T-helper 22 cell (primary cell): ENCODE results near the gene CS.
A peak's percentile ranks its signal among the peaks of the same experiment; 100 is the strongest.
"Not testable (repeated sequence)": the region's sequence is repeated elsewhere in the genome, so short reads cannot be mapped to it uniquely, and the experiment has no call there.

Experiments
- DNase-seq: peaks from one replicate; pipeline ENCODE4 v3.0.0-alpha.2; 2020; ENCODE audit warnings: low read depth

The CS gene

DNA sequence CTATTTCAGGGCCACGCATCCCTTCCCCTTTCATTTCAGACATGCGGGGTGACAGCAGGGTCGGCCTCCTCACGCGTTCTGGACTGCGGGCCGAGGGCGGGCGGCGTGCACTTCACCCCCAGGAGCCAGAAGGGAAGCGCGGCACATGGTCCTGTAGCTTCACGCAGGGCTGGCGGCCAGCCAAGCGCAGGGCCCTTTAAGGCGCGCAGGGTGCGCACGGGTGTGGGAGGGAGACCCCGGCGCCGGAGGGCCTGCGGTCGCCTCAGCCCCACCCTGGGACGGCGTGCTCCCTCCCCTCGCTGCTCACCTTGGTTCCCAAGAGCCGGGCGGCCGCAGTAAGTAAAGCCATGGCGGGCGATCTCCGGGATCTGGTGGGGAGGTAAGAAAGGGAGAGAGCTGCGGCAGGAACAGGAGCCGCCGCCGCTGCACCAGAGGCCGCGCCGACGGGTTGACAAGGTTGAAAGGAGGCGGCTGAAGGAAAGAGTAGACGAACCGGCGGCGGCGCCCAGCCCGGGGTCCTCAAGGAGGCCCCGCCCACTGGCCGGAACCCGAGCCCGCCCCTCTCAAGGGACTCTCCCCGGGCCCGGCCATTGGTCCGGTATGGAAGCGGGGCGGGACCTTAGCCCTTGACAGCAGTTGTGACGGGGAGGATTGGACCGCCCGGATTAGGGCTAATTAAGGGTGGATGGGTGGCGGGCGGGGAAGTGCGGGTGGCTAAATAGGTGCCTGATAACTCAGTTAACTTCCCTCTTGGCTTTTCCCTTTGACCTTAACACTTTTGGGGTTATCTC is at the start of gene CS:
CS (minus strand) TSS at position 478 of the 791 bp plus-strand sequence; CDS start at position 349, 129 bp downstream.
- DNase-seq: peak; percentile 98

DNA sequence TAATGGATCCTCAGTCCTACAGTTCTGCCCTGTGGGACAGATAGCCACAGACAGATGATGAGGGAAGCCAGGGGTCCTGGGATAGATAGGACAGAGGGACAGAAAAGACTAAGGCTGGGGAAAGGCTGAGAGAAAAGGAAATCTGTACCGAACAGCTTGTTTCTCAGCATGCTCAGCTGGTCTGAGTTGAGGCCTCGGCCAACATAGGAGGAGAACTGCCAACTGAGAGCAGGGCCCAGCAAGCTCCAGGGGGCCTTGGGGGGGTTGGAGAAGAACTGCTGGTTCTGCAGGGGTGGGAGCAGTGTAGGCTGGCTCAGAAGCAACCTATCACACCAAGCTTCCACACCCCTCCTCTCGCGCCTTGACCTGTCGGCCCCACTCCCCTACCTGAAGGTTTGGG is 48.6 kb upstream of the CS start:
- no peak for DNase-seq

DNA sequence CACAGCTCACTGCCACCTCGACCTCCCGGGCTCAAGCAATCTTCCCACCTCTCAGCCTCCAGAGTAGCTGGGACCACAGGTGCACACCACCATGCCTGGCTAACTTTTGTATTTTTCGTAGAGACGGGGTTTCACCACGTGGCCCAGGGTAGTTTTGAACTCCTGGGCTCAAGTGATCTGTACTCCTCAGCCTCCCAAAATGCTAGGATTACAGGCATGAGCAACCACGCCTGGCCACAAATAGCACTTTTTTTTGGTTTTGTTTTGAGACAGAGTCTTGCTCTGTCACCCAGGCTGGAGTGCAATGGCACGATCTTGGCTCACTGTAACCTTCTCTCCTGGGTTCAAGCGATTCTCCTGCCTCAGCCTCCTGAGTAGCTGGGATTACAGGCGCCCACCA is 47.1 kb upstream of the CS start:
- DNase-seq: not testable (repeated sequence)

DNA sequence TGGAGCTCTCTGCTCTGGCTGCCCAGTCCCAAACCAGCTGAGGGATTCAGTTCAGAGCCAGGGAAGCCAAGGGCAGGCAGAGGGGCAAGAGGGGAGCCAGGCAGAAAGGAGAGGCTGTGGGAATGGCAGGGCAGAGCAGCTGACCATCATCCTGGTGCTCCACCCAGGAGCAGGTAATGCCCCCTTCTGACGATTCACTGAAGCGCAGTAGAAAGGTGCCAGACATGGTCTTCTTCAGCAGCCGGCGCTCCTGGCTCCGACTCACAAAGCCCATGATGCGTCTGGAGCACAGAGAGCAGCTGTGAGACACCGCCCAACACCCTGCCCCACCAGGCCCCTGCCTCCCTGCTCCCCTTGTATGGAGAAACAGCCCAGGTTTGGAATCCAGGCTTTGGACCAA is 46.5 kb upstream of the CS start:
- no peak for DNase-seq

DNA sequence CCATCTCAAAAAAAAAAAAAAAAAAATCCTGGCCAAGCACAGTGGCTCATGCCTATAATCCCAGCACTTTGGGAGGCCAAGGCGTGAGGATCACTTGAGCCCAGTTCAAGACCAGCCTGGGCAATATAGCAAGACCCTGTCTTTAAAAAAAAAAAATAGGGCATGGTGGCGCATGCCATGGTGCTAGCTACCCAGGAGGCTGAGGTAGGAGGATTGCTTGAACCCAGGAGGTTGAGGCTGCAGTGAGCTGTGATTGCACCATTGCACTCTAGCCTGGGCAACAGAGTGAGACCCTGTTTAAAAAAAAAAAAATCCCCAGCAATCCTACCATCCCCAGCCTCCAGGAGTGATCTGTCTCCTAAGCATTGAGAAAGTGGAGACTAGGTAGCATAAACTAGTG is 42.2 kb upstream of the CS start:
- not testable (repeated sequence) for DNase-seq

DNA sequence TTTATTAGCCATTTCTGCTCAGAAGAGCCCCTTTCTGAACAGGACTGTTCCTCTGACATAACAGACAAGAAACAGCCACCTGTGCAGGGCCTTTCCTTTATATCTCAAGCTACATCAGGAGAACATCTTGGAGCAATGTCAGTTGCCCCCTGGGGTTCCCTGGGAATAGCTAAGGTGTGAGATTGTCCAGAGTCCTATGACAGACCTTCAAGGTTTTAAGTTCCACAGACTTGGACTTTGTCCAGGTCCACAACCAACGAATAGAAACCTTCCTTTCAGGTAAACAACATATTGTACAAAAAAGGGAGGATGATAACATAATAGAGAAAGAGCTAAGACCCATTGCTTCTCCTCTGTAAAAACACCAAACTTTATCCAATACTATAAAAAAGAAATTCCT is 41.5 kb upstream of the CS start:
- DNase-seq: no peak

DNA sequence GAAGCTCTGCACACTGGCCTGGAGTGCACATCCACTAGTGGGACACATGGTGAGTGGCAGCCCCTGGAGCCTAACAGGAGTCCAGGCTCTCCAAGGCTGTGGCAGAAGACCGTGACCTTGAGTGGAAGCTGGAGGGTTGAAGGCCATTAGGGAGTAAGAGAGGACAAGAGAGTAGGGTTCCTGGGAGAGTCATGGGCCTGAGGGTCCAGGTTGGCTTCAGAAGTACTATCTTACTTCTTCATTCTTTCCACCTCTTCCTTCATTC is 39.0 kb upstream of the CS start:
- DNase-seq: no peak

DNA sequence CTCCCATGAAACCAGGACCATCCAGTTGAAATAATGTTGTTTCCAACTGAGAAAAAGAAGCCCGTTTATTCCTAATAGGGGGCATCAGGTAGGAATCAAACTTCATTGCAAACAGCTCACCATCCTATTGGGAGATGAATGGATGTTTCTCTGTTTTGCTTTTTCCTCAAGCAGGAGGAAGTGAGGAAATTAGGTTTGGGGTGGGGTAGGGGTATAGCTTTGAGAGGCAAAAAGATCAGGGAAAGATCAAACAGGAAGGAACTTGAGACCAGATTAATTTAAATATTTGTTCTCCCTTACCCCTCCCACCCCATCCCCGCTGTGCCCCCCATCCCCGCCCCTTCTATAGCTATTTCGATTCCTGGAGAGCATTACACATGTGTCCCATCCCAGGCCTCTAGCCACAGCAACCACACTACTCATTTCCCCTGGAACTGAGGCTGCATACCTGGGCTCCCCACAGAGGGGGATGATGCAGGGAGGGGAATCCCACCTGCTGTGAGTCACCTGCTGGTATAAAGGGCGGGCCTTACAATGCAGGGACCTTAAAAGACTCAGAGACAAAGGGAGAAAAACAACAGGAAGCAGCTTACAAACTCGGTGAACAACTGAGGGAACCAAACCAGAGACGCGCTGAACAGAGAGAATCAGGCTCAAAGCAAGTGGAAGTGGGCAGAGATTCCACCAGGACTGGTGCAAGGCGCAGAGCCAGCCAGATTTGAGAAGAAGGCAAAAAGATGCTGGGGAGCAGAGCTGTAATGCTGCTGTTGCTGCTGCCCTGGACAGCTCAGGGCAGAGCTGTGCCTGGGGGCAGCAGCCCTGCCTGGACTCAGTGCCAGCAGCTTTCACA is 38.4 kb upstream of the CS start, which contains the start of gene IL23A:
IL23A (plus strand) TSS at position 577 of the 850 bp plus-strand sequence; CDS start at position 738, 161 bp downstream.
- DNase-seq: peak; percentile 92

DNA sequence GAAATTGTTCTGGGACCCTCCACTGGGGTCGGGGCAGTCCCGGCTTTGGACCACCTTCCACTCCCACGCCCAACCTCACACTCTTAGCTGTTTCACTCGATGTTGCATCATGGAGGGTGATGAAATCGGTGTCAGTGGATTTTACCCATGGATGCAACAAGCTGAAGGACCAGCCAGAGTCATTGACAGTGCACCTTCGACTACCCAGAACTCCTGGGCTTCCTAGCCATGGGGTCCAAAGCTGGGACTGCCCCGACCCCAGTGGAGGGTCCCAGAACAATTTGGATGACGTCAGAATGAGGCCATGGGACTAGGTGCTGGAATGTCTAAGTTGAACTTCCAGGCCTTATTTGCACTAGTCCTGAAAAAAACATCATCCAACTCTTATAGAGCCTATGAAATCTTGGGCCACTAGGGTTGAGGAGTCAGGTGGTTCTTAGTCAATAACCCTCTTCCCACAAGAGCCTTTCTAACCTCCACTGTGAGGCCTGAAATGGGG is 37.7 kb upstream of the CS start:
- DNase-seq: no peak

DNA sequence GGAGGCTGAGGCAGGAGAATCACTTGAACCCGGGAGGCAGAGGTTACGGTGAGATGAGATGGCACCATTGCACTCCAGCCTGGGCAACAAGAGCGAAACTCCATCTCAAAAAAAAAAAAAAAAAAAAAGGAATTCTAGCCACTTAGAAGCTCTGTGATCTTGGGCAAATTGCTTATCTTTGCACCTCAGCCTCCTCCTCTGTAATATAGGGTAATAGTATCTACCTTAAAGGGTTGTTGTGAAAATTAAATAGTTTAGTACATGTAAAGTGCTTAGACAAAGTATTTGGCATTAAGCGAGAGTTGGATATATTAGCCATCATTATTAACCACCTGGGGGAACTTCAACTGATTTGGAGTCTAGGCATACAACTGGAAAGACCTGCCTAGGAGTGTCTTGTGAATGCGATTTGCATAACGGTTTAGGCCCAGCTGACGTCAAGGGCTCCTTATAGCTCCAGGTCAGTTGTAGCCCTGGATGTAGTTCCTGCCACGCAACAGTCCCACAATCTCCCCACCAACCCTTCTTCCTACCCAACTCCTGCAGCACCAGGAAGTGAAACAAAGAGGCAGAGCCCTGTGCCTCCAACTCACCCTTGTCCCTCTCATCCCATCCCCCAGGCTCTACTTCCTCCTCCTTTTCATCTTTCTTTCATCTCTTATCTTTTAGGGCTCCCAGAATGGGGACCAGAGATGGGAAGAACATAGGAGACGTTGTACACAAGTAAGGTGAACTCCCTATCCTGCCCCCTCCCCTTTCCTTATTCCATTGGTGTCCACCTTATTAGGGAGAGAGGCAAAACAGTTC is 36.4 kb upstream of the CS start:
- DNase-seq: no peak

DNA sequence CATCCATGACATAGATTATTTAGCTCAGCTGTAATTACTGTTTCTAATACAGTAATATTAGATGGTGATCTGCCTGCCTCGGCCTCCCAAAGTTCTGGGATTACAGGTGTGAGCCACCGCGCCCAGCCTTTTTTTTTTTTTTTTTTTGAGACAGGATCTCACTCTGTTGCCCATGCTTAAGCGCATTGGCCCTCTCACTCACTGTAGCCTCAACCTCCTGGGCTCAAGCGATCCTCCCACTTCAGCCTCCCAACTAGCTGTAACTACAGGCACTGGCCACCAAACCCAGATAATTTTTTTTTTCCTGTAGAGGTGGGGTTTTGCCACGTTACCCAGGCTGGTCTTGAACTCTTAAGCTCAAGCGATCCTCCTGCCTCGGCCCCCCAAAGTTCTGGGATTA is 35.4 kb upstream of the CS start:
- DNase-seq: not testable (repeated sequence)

DNA sequence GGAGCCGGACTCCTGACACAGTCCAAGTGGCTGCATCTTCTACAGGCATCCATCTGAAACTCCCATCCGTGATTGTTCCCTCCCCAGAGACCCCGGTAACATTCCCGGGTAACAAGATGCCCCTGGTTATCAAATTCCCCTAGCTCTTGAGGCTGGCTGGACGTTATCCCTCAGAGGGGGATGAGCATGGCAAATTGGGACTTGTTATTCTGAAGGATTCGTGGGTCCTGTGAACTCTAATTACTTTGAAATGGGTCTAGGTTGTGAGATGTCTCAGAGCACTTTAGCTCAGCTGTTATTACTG is 34.3 kb upstream of the CS start:
- no peak for DNase-seq

DNA sequence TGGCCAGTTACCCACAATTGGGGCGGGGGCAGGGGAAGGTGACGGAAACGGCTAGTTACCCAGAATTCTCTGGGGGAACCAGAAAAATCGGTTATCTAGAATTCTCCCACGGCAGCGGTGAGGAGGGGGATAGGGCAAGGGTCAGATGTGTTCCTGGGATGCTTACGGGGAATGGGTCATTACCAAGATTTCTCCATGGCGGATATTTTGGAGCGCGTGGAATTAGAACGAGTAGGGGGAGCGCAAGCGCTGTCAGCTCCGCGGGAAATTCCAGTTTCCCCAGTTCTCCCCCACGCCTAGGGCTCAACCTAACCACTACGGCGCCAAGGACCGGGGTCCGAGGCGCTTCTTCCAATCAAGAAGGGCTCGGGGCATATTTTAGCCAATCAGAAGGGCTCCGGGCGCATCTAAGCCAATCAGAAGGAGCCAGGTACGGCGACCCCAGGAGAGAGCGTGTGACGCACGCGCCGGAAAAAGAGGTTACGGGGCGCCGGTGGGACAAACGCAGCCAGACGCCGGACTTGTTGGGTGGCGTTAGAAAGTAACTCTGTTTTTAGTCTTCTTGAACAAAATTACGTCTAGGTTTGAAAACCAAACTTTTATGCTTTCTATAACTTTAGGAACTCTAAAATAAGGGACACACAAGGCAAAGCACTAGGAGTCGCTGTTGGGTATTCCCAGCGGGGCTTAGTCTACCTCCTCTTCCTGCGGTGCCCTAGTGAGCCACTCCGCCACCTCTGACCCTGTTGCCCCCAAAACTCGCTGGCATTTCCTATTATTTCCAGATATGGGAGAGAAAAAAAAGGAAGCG is 33.8 kb upstream of the CS start, which contains the start of gene PAN2:
PAN2 (minus strand) TSS at position 322 of the 811 bp plus-strand sequence. CDS start 906 bp downstream, outside the sequence.
- peak; percentile 90 for DNase-seq

DNA sequence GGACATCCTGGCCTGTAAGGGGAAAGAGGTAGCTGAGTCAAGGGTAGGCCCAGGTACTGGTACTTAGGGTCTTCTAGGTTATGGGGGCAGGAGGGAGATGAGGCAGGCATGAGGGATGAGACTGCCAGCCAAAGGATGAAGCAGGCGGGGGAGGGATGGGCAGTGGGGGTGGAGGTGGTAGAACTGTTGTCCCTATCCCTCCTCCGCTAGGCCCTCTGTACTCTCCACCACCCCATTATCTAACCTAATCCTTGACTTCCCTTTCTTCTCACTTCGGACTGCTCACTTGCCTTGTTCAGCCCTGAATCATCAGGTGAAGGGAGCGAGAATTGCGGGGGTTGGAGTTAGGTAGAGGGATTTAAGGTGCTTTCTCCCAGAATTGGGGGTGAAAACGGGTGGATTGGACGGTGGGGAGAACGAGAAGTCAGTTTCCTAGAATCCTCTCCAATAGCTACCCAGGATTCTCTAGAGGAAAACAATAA is 33.1 kb upstream of the CS start:
- DNase-seq: no peak

DNA sequence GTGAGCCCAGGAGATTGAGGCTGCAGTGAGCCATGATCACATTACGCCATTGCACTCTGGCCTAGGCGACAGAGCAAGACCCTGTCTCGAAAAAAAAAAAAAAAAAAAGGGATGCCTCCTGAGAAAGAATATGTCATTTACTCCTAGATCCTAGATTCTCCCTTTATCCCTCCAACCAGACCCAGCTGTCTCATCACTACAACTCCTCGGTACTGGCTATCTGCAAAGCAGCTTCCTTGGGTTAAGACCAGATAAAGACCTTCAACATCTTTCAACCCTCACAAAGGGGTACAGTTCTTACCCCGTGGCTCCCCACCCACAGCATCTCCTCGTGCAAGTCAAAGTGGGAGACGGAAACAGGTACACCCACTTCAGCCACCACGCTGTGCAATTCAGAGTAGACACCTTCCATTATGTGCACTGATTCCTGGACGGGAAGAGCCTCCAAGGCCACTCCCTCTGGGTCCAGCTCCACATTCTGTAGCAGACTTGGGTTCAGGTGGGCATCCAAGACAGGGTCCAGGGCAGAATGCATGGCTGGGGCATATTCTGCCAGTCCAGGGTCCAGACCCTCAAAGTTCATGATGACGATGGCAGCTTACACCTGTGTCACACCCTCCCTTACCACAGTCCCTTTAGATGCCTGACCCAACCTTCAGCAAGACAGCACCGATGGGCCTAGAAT is 32.5 kb upstream of the CS start:
- DNase-seq: no peak

DNA sequence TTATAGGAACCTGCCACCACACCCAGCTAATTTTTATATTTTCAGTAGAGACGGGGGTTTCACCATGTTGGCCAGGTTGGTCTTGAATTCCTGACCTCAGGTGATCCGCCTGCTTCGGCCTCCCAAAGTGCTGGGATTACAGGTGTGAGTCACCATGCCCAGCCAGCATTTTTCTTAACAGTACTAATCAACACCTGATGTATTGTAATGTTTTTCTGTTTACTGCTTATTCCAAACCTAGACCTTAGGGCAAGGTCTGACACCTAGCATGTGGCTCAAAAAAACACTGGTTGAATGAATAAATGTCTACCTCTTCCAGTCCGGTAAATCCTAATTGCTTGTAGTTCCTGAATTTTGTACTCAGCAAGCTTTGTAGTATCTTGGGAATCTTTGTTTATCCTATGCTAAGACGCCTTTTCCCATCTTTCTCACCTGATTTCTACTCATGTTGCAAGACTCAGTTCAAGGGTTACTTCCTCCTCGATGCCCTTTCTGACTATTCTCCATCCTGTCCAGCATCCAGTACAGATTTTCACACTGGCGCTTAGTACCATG is 30.9 kb upstream of the CS start:
- no peak for DNase-seq

DNA sequence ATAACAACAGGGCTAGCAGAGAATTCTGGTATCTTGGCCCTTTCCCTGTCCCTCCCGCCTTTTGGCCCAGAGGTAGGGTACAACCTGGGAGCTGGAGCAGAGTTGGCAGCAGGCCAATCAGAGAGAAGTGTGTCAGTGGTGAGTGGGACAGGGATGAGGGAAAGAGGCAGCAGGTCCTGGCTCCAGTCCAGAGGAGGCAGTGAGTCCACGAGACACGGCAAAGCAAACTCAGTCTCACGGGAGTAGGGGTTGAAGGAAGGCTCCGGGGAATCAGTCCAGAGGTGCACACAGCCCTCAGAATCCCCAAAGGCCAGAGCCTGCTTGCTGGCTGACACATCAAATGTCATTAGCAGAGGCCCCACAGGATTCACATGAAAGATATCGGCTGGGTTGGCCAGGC is 26.4 kb upstream of the CS start:
- no peak for DNase-seq

DNA sequence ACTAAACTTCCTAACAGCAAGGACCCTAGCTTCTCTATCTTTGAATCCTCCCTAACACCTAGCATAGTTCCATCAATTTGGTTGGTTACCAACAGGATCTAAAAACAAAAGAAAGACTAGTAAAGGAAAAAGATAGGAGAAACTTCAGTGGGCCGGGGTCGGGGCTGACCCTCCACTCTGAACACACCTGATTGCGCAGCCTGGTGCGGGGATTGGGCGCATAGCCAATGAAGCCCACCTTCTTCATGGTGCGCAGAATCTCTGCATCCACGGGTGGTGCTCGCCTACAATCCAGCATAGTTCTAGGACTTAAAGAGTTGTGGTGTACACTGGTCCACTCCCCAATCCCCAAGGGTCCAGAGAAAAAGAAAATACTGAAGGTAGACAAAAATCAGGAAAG is 26.0 kb upstream of the CS start:
- no peak for DNase-seq

DNA sequence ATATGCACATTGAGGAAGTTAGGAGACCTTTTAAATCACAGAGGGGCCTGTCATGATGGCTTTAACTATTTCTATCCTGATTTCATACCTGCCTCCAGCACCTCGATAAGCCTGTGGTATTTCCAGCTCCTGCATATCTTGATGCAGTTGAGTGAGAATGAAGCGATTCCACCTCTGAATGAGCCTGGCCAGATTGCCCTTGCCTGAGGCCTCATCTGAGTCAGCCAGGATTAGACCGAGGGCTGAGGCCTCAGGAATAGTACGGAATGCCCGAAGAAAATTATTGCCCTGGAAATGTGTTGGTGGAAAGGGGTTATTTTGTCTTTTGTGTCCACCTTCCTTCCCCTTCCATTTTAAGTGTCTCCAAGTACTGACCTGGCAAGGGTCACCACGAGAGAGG is 24.1 kb upstream of the CS start:
- DNase-seq: no peak

DNA sequence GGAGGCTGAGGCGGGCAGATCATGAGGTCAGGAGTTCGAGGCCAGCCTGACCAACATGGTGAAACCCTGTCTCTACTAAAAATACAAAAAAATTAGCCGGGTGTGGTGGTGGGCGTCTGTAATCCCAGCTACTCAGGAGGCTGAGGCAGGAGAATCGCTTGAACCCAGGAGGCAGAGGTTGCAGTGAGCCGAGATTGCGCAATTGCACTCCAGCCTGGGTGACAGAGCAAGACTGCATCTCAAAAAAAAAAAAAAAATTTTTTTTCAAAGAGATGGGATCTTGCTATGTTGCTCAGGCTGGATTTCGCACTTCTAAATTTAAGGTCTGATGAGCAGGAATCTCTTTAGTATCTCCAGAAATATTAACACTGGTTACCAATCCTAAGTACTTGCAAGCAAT is 21.5 kb upstream of the CS start:
- DNase-seq: not testable (repeated sequence)

DNA sequence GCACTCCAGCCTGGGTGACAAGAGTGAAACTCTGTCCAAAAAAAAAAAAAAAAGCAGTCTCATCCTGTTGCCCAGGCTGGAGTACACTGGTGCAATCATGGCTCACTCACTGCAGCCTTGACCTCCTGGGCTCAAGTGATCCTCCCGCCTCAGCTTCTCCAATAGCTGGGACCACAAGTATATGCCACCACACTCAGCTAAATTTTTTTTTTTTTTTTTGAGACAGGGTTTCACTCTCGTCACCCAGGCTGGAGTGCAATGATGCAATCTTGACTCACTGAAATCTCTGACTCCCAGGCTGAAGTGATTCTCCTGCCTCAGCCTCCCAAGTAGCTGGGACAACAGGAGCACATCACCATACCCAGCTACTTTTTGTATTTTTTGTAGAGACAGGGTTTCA is 20.9 kb upstream of the CS start:
- DNase-seq: no peak
